ENCODE data around the gene FKBP10.
"Not testable (repeated sequence)": the region's sequence is repeated elsewhere in the genome, so short reads cannot be mapped to it uniquely, and the experiment has no call there.

GRCh38 chr17:41776262-41776900, 36.4 kb upstream of the FKBP10 start:
- not testable (repeated sequence) for TF ChIP-seq CTCF, POLR2A (IDR thresholded peaks at IDR 0.05)

Measured in lower leg skin (tissue), 3 donors.